Central memory CD8-positive, alpha-beta T cell (primary cell): ENCODE data around the gene GRID1.

Source experiments
- ATAC-seq: fragments of 150-1000 bp; cut with Tn5 transposase; replicated peaks from 2 replicates; pipeline ENCODE4 v1.10.0; 2022; ENCODE audit warnings: mild to moderate bottlenecking, moderate FRiP score, moderate number of reproducible peaks; ENCODE audit not compliant: poor library complexity, severe bottlenecking; ENCODE audit errors: extremely low read depth
- DNase-seq, 2 donors: peaks; one replicate each; pipeline ENCODE4 v3.0.0; 2021; ENCODE audit warnings: low spot score in 2 of 2
- H3K27ac Mint-ChIP-seq: one replicate; pipeline ENCODE4 v1.8.0; 2022; ENCODE audit warnings: low read depth, mild to moderate bottlenecking, moderate library complexity, mixed read lengths
- H3K27me3 Mint-ChIP-seq: one replicate; pipeline ENCODE4 v1.8.0; 2022; ENCODE audit warnings: mixed read lengths
- H3K36me3 Mint-ChIP-seq: one replicate; pipeline ENCODE4 v1.8.0; 2022; ENCODE audit warnings: mild to moderate bottlenecking, moderate library complexity, mixed read lengths; ENCODE audit not compliant: insufficient read depth
- H3K4me1 Mint-ChIP-seq: one replicate; pipeline ENCODE4 v1.8.0; 2022; ENCODE audit warnings: mixed read lengths
- H3K4me3 Mint-ChIP-seq: one replicate; pipeline ENCODE4 v1.8.0; 2022; ENCODE audit warnings: mild to moderate bottlenecking, moderate library complexity, mixed read lengths
- H3K9me3 Mint-ChIP-seq: one replicate; pipeline ENCODE4 v1.8.0; 2022; ENCODE audit warnings: mixed read lengths

GRID1 gene

DNA sequence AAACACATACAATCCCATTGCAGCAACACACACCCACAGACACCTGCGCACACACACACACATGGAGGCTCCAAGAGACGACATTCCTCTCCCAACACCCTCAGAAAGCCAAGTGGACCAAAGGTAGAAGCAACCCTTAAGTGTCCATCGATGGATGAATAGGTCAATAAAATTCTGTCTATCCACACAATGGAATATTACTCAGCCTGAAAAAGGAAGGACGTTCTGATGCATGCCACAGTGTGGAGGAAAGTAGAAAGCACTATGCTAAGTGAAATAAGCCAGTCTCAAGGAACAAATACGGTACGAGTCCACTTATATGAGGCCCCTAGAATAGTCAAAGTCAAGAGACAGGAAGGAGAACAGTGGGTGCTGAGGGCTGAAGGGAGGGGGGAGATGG is 174.4 kb downstream of the GRID1 start:
- Mint-ChIP-seq H3K27ac (no peak overlapping the region), H3K9me3 (no peaks in the 10 kb centered on the region), H3K36me3 (no peaks in the 10 kb centered on the region), H3K27me3 (peaks cover 87% of the 10 kb centered on the region), H3K4me3 (no peak overlapping the region), H3K4me1 (no peaks in the 10 kb centered on the region)
- no peak for ATAC-seq
- DNase-seq, result no peak

DNA sequence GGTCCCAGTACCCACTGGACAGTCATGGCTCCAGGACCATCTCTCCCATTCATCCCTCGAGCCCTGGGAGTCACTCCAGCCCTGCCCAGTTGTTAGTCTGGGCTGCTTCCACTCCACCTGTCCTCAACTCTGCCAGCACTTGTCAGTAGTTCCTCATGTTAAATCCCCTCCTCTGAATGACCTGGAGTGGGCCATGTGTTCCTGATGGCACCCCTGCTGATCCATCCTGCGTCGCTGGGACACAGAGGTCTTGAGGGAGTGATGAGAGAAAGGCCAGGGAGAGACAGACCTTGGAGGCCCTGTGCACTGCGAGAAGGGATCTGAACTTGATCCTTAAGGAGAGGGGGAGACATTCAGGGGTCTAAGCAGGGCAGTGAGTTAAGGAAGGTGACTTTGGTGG is 174.9 kb downstream of the GRID1 start:
- no peak overlapping the region for H3K4me3 Mint-ChIP-seq
- H3K36me3 Mint-ChIP-seq, result no peaks in the 10 kb centered on the region
- DNase-seq (no peak), ATAC-seq (no peak)
- no peaks in the 10 kb centered on the region for H3K4me1 Mint-ChIP-seq
- no peak overlapping the region for H3K27ac Mint-ChIP-seq
- H3K27me3 Mint-ChIP-seq, result peaks cover 84% of the 10 kb centered on the region
- H3K9me3 Mint-ChIP-seq, result no peaks in the 10 kb centered on the region

DNA sequence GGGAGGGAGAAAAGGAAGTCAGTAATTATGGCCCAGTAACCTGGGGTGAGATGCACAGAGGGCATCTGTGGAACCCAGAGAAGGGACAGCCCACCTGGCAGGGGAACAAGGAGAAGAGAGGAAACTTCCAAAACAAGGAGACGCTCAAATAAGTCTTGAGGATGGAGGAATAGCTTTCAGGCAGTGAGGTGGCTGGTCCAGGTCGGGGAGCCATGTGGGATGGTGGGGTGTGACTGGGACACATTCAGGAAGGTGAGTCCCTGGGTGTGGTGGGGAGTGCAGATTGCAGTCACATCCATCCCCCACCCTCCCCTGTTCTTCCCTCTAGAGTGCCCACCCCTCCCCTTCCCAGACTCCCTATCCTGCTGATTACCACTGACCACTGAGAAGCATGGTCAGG is 175.4 kb downstream of the GRID1 start:
- H3K4me1 Mint-ChIP-seq, result no peaks in the 10 kb centered on the region
- no peaks in the 10 kb centered on the region for H3K36me3 Mint-ChIP-seq

DNA sequence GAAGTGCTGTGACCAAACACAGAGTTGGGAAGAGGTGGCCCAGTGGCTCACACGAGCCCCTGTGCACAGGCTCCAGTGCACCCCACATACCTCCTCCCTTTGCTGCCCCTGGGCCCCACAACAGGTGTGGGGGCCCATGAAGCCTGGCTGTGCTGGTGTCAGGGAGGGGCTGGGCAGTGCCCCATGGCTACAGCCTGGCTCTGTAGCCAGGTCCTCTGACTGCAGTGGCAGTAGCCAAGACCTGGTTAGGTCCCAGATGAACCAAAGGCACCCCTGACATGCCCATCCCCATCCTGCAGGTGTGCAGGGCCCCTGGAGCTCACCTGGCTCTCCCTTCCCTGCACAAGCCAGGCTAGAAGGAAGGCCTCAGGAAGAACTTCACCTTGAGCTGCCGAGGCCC is 176.3 kb downstream of the GRID1 start:
- Mint-ChIP-seq H3K4me3 (no peak overlapping the region), H3K9me3 (no peaks in the 10 kb centered on the region), H3K27ac (no peak overlapping the region), H3K27me3 (peaks cover 84% of the 10 kb centered on the region), H3K4me1 (no peaks in the 10 kb centered on the region), H3K36me3 (no peaks in the 10 kb centered on the region)
- DNase-seq (no peak), ATAC-seq (no peak)

More for the DNA sequence above, 175.4 kb downstream of the GRID1 start:
- DNase-seq, result no peak
- ATAC-seq, result no peak
- H3K27ac Mint-ChIP-seq, result no peak overlapping the region
- no peak overlapping the region for H3K4me3 Mint-ChIP-seq
- peaks cover 84% of the 10 kb centered on the region for H3K27me3 Mint-ChIP-seq
- H3K9me3 Mint-ChIP-seq, result no peaks in the 10 kb centered on the region

DNA sequence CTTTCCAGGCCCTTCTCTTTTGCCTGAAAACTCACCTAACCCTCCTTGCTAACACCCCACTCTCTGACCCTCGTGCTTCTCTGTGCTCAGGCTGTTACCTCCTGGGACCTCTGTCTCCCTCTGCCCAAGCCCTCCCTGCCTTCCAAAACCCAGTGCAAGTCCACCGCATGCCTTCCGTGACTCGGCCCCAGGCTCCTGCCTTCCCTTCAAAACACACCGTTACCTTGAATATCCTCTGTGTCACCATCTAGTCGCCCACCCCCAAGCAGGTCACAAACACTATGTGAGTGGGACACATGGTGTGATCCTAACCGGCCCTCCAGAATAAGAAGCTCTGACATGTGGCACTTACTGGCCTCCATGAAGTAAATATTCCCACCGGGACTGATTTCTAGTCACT is 176.7 kb downstream of the GRID1 start:
- ATAC-seq, result no peak
- Mint-ChIP-seq H3K9me3 (no peaks in the 10 kb centered on the region), H3K27ac (no peak overlapping the region), H3K4me3 (no peak overlapping the region), H3K27me3 (peaks cover 84% of the 10 kb centered on the region), H3K4me1 (no peaks in the 10 kb centered on the region), H3K36me3 (no peaks in the 10 kb centered on the region)
- no peak for DNase-seq

DNA sequence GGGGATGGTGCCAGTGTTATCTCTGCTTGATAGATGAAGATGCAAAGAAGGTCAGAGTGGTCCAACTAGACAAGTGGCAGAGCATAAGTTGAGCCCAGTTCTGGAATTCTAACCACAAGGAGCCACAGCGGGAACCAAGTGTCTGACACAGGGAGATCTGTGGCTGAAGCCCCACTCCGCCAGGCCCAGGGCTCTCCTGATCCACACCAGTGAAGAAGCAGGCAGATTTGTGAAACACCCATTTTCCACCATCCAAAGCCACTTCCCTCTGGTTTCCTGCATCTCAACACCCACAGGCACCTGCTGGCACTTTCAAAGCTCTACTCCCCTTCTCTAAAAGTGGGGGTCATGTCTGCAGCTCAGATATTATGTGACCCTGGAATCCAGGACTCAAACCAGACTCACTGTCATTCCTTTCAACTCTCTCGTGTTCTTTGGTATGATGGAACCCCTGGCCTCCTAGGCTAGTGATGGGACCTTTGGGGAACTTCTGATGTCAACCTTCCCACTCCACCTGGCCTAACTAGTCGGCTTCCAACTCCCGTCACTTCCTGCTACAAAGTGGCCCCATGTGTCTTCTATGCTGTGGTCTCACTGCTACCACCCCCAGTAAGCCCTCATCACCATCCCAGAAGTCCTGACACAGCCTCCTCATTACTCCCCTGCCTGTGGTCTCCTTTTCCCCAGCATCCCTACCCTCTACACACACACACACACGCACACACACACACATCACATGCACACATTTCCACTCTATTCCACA is 177.6 kb downstream of the GRID1 start:
- no peak overlapping the region for H3K4me3 Mint-ChIP-seq
- H3K36me3 Mint-ChIP-seq, result no peaks in the 10 kb centered on the region
- peaks cover 83% of the 10 kb centered on the region for H3K27me3 Mint-ChIP-seq
- DNase-seq (no peak), ATAC-seq (no peak)
- H3K9me3 Mint-ChIP-seq, result no peaks in the 10 kb centered on the region
- no peaks in the 10 kb centered on the region for H3K4me1 Mint-ChIP-seq
- no peak overlapping the region for H3K27ac Mint-ChIP-seq

DNA sequence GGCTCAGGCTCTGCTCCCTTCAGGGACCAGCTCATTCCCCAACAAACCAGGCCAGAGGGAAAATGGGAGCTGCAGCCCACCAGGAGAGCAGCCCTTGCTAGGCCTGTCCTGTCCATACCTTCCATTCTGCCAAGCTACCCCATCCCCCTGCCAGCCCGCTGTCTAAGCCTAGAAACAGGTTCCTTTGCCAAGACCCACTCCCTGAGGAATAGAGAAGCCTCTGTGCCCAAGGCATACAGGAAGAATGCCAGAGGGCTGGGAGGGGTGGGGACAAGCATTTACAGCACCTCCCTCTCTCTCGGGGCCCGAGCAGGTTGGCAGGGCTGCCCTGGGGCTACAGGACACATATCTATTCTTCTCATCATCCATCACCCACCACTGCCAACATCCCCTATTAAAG is 178.3 kb downstream of the GRID1 start:
- Mint-ChIP-seq H3K27ac (no peak overlapping the region), H3K9me3 (no peaks in the 10 kb centered on the region), H3K4me3 (no peak overlapping the region), H3K4me1 (no peaks in the 10 kb centered on the region), H3K36me3 (no peaks in the 10 kb centered on the region), H3K27me3 (peaks cover 79% of the 10 kb centered on the region)
- DNase-seq (no peak), ATAC-seq (no peak)

DNA sequence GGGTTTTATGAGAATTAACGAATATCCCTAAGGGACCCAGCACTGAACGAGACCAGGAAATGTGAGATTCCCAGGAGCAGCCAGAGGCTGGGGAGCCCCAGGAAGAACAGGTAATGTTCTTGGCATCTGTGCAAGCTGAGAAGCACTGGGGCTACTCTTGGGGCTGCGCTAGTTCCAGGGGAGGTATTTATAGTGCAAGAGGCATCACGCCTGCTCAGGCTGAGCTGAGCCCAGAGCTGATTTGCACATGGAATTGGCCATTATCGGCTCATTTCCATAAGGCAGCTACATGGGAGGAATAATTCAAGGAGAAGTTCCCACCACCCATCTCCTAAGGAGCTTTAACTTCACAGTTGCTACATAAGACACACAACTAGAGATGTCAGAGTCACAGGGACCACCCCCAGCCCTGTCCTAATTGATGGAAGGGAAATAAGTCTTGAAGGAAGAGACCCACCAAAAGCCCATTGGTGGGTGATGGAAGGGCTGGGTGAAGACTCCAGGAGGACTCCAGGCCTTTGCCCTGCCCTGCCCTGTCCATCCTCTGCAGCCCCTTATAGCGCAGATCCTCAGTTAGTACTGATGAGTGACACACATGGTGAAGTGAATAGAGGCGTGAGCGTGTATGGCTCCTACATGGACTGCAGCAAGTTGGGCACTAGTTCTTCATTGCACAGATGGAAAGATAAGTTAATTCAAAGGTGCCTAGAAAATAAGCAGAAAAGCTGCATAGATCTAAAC is 178.9 kb downstream of the GRID1 start:
- Mint-ChIP-seq H3K36me3 (no peaks in the 10 kb centered on the region), H3K9me3 (no peaks in the 10 kb centered on the region), H3K4me1 (no peaks in the 10 kb centered on the region), H3K27me3 (peaks cover 78% of the 10 kb centered on the region), H3K4me3 (no peak overlapping the region), H3K27ac (no peak overlapping the region)
- DNase-seq, result no peak
- no peak for ATAC-seq

DNA sequence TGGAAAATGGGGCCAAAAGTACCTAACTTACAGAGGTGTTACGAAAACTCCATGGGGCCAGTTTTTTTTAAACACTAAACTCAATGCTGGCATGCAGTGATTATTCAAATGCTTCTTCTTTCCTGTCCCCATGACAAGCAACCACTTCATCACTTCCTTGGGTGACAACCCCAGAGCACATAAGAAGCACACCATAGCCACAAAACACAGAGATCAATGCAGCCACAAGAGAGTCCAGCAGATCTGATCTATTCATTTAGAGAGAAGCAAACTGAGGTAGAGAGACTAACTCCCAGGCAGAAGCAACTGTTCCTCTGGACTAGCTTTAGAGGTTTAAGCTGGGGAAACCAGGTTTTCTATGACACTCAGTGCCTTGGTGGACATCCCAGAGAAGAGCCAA is 180.0 kb downstream of the GRID1 start:
- Mint-ChIP-seq H3K27me3 (peaks cover 68% of the 10 kb centered on the region), H3K36me3 (no peaks in the 10 kb centered on the region), H3K4me1 (no peaks in the 10 kb centered on the region), H3K9me3 (no peaks in the 10 kb centered on the region), H3K4me3 (no peak overlapping the region), H3K27ac (no peak overlapping the region)
- no peak for DNase-seq
- no peak for ATAC-seq

DNA sequence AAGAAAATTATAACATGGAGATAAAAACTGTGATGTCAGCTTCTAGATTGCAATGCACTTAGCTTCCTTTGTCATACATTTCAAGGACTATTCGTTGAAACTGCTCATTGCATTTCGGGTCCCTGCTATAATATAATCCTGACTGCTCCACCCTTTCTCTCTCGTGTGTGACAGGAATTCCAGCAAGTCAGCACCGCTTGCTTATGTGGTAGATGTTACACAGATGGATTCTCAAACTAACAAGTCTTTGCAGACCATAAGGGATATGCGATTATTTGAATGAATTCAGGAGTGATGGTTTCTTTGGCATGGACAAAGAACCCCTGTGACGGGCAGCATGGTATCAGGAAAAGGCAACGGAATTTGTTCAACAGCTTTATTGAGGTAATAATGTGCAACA is 184.0 kb downstream of the GRID1 start:
- Mint-ChIP-seq H3K4me1 (no peaks in the 10 kb centered on the region), H3K4me3 (no peak overlapping the region), H3K9me3 (no peaks in the 10 kb centered on the region), H3K27me3 (peaks cover 34% of the 10 kb centered on the region), H3K36me3 (no peaks in the 10 kb centered on the region), H3K27ac (no peak overlapping the region)
- DNase-seq (no peak), ATAC-seq (no peak)

DNA sequence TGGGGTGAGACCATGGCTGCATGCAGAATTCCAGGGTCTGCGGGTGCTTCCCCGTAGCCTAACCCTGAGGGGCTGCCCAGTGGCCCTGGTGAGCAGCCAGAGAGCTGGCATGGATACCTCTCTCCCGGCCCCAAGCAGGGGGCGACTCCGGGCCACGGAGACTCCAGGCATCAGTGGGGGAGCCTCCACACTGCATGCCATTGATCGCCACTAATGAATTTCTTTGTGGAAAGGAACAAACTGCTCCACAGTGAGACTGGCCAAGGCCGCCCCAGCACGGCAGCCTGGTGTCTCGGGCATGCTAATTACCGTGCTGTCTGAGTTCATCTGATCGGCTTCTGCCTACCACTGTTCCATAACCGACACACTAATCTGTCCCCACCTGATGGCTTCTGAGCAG is 184.4 kb downstream of the GRID1 start:
- Mint-ChIP-seq H3K27me3 (peaks cover 34% of the 10 kb centered on the region), H3K4me1 (no peaks in the 10 kb centered on the region), H3K9me3 (no peaks in the 10 kb centered on the region), H3K4me3 (no peak overlapping the region), H3K36me3 (no peaks in the 10 kb centered on the region), H3K27ac (no peak overlapping the region)
- no peak for ATAC-seq
- DNase-seq, result no peak

DNA sequence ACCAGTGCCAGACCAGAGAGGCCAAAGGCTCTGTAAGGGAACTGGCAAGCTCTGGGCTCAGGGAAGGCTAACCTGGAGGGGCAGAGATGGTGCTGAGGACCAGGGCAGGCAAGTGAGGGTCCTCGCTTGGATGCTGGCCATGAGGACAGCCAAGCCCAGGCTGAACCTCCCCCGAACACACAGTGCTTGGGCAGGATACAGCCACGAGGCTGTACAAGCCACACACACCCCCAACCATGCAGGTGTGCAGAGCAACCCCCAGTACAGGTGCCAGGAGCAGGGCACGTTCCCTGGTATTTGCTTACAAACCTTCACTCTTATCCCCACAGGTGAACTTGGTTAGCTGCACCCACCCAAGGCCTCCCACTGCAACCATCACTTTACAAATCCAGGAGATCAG is 185.7 kb downstream of the GRID1 start:
- no peak overlapping the region for H3K27ac Mint-ChIP-seq
- ATAC-seq (no peak), DNase-seq (no peak)
- no peaks in the 10 kb centered on the region for H3K4me1 Mint-ChIP-seq
- no peaks in the 10 kb centered on the region for H3K9me3 Mint-ChIP-seq
- H3K36me3 Mint-ChIP-seq, result no peaks in the 10 kb centered on the region
- no peak overlapping the region for H3K4me3 Mint-ChIP-seq
- peaks cover 25% of the 10 kb centered on the region for H3K27me3 Mint-ChIP-seq

DNA sequence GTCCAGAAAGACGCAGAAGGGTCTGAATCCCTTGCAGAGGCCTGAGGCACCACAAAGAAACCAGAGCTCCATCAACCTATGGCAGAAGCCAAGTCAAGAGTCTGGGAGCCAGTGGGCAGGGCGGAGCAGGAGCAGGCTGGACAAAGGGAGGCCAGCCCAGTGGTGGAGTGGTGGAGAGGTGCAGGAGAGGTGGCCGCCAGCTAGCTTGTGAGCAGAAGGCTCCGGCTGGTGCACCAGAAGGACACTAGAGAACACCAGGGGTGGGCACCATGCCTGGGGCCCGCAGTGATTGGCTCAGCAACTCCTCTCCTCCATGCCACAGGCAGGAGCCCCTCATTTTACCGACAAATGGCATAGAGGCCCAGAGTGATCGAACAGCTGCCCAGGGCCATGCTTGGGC is 186.6 kb downstream of the GRID1 start:
- ATAC-seq (no peak), DNase-seq (no peak)
- no peaks in the 10 kb centered on the region for H3K36me3 Mint-ChIP-seq
- H3K27me3 Mint-ChIP-seq, result peaks cover 16% of the 10 kb centered on the region
- no peak overlapping the region for H3K4me3 Mint-ChIP-seq
- H3K4me1 Mint-ChIP-seq, result no peaks in the 10 kb centered on the region
- H3K9me3 Mint-ChIP-seq, result no peaks in the 10 kb centered on the region
- H3K27ac Mint-ChIP-seq, result no peak overlapping the region
